NAMALWA (cell line): ENCODE results near the gene ATCAY.
A peak's percentile ranks its signal among the peaks of the same experiment; 100 is the strongest.
"Not testable (repeated sequence)": the region's sequence is repeated elsewhere in the genome, so short reads cannot be mapped to it uniquely, and the experiment has no call there.

Source experiments
- DNase-seq: peaks from one replicate; pipeline ENCODE4 v3.0.0-alpha.2; 2015; ENCODE audit warnings: low spot score

The ATCAY gene

GRCh38 chr19:3949294-3949693, 68.8 kb downstream of the ATCAY start:
- DNase-seq = no peak

DNA sequence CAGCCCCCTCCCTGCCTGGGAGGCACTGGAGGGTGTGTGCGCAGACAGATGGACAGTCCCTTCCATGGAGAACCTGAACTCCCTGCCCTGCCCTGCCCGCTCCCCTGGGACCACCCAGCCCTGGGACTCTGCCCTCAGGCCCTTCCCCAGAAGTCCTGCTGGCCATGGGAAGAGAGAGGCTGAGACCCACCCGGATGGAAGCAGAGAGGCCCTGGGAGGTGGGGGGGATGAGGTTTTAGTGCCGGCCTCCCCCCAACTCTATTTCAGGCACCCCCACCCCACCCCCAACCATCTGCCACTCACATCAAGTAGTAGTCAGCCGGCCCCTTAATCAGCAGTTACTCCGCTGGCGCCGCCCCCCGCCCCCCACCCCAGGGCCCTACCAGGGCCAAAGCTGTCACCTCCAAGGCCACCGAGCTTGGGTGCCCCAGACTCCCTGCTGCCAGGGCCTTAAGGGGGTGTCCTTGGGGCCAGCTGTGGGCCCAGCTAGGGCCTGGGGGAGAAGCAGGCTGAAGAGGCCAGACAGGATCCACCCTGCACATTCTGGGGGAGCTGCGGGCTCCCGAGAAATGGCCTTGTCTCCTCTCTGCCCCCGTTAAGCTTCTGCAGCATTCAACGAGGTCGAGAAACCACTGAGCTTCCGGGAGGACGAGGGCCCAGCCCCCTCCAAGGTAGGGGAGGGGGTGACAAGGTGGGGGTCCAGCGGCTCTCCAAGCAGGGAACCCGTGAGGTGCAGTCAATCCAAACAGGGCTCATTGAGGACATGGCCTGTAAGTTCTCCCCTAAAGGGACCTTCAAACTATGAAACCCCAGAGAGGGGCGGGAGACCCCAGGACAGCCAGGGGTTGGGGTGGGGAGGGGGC, 69.7 kb downstream of the ATCAY start:
- DNase-seq = no peak

GRCh38 chr19:3950871-3951861, 70.7 kb downstream of the ATCAY start:
- no peak for DNase-seq

DNA sequence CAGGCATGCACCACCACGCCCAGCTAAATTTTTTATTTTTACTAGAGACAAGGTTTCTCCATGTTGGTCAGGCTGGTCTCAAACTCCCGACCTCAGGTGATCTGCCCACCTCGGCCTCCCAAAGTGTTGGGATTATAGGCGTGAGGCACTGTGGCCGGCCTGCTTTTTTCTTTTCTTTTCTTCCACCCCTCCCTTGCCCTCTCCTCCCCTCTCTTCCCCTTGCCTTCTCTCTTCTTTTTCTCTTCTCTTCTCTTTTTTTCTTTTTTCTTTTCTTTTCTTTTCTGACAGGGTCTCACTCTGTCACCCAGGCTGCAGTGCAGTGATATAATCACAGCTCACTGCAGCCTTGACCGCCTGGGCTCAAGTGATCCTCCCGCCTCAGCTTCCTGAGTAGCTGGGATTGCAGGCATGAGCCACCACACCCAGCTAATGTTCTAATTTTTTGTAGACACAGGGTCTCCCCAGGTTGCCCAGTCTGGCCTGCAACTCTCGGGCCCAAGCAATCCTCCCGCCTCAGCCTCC, 72.3 kb downstream of the ATCAY start:
- not testable (repeated sequence) for DNase-seq

DNA sequence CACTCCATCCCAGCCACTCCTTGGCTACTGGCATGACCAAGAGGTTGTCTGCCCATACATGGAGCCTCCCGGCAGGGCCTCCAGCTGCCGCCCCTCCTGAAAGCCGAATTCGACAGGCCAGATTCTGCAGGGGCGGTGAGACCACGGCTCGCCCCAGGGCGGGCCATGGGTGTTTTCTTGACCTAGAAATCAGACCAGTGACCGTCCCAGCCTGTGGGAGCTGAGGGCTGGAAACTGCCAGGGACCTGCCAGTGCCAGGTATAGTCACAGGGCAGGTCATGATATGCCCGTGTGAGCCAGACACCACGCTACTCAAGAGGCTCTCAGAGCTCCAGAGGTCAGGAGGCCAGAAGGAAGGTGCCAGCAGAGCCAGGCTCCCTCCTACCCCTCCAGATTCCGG, 73.6 kb downstream of the ATCAY start:
- DNase-seq = no peak

DNA sequence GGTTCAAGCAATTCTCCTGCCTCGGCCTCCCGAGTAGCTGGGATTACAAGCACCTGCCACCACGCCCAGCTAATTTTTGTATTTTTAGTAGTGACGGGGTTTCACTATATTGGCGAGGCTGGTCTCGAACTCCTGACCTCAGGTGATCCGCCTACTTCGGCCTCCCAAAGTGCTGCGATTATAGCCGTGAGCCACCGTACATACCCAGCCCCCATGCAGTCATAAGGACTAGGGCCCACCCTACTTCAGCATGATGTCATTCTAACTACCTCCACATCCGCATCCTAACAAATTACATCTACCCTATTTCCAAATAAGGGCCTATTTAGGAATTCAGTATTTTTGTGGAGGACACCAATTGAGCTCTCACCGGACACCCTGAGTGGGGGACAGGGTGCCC, 74.8 kb downstream of the ATCAY start:
- DNase-seq = not testable (repeated sequence)

DNA sequence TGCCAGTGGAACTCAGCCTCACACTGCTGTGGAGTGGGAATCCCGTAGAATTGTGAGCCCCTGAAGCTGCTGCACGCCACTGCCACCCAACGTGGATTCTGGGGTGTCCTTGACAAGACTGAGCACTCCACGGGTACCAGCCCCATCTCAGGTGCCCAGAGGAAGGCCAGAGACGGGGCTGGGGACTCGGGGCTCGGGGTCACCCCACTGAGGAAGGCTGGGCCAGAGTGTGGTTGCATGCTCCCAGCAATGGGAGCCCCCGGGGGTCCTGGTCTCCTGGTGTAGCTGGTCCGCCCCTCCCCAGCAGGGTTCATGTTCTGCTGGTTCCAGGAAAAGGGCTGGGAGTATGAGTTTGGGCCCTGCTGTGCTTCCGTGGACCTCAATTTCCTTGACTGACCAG, 75.2 kb downstream of the ATCAY start:
- no peak for DNase-seq

DNA sequence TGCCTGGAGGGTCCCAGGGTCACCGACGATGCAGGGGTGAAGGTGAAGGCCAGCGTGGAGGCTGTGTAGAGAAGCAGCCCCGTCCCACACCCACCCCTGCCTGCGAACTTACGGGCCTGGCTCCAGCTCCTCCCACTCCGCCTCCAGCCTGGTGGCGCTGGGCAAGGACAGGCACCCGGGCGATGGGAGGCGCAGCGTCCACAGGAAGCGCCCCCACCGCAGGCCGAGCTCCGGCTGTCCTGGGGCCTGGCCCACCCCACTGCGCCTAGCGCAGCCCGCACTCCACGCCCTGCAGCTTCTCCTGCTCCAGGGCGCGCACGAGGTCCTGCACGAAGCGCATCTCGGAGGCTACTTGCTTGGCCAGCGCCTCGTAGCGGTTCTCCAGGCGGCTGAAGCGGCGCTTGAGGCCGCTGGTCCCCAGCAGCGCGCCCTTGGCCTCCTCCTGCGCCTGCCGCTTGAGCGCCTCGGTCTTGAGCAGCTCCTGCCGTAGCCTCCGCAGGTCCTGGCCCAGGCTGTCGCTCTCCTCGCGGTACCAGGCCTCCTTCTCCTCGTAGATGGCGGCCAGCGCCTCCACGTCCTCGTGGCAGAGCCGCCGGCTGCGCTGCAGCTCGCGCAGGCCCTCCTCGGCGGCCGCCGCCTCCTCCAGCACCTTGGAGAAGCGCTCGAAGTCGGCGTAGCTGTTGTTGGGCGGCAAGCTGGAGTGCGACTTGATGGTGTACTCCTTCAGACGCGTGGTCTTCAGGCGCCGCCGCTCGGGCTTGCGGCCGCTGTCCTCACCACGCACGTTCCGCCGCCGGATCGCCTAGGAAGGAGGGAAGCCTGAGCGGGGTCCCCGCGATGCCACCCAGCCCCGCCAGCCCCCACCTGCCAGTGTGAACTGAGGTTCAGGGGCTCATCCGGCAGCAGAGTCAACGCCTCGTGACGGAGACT, 78.6 kb downstream of the ATCAY start:
- no peak for DNase-seq

GRCh38 chr19:3959766-3960131, 79.3 kb downstream of the ATCAY start:
- DNase-seq = no peak

GRCh38 chr19:3961007-3961406, 80.5 kb downstream of the ATCAY start:
- DNase-seq = no peak

DNA sequence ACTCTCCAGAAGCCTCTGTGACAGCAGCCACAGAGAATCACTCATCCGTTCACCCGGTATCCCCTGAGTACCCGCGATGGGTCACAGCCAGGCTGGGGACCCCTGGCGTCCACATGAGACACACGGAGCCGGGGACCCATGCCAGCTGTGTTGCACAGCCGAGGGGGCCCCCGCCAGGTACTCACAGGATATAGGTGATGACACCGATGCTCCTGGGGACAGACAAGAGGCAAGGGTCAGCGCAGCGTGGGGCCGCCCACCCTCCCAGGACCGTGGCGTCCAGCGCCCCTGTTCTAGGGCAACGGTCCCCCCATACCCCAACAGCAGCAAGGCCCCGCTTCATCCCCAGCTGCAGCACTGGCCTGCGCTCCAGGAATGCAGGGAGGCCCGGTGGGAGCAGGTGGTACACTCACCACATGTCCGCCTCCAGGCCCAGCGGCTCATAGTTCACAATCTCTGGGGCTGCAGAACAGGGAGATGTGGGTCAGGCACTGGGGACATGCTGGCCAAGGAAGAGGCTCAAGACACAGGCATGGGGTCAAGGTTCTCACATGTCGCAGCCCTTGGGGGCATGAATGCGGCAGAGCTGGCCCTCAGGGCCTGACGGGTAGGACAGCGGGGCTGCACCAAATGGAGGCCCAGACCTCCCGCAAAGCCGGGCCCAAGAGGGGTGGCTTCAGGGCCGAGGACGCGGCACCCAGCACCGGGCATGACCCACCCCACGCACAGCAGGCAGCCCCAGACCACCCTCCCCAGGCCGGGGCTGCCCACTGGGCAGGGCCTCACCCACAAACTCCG, 83.2 kb downstream of the ATCAY start:
- DNase-seq = no peak

- DNase-seq = no peak
These were observed 84.0 kb downstream of the ATCAY start for GRCh38 chr19:3964256-3965194.

- DNase-seq = no peak
These were observed 85.8 kb downstream of the ATCAY start for GRCh38 chr19:3966051-3967017.

GRCh38 chr19:3967983-3968382, 87.5 kb downstream of the ATCAY start:
- not testable (repeated sequence) for DNase-seq

DNA sequence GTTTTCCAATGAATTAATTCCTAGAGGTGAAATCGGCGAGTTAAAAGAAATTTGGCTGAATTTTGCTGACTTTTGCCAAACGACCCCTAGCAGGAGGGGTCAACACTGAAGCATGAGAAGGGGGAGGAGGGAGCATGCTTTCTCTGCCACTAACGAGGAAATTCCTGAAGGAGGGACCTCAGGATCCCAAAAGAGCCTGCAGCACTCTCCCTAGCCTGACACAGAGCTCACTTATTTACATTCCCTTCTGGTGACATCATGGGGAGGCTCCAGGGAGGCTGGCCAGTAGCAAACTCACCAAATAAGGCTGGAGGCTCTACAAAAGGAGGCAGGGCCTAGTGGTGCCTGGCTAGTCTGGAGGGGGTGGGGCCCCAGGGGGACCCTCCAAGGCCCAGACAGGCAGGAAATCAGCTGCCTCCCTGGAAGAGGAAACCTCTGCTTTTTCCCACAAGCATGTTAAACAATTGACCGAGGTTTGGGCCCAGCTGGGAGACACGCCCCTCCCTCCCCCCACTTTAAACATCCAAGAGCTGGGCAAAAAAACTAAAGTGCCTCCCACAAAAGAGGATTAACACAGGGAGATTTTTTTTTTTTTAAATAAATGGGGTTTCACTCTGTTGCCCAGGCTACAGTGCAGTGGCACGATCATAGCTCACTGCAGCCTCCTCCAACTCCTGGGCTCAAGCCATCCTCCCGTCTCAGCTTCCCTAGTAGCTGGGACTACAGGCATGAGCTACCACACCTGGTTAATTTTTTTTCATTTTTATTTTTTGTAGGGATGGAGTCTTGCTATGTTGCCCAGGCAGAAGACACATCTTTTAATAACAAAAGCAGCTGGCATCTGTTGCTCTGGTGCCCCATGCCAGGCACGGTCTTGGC, 88.3 kb downstream of the ATCAY start:
- DNase-seq = peak; percentile 40

- peak; percentile 34 for DNase-seq
These were observed 89.2 kb downstream of the ATCAY start for GRCh38 chr19:3969435-3970312.
